RCC 7860 (cell line): ENCODE data around the gene MAB21L1.

Experiments used
- DNase-seq: peaks from one replicate; pipeline ENCODE4 v3.0.0-alpha.2; 2015; ENCODE audit warnings: low spot score
- FAIRE-seq: peaks from 2 replicates; lab custom pipeline; 2012; peaks lifted over from hg19 to GRCh38; lab: Jason Lieb, UNC

The MAB21L1 gene

GRCh38 chr13:35449821-35450220, 26.7 kb downstream of the MAB21L1 start:
- no peak for DNase-seq
- no peak for FAIRE-seq

GRCh38 chr13:35448465-35448864, 28.0 kb downstream of the MAB21L1 start:
- DNase-seq (no peak), FAIRE-seq (no peak)
